IPS-18a (cell line): ENCODE measurements around the gene NMNAT2.

Experiments
- H3K27ac ChIP-seq: one replicate; pipeline ENCODE4 v1.5.1; 2013; ENCODE audit warnings: low read length
- H3K27me3 ChIP-seq: one replicate; pipeline ENCODE4 v1.6.1; 2013; ENCODE audit warnings: mild to moderate bottlenecking, low read length; ENCODE audit not compliant: control insufficient read depth, insufficient read depth
- H3K36me3 ChIP-seq: one replicate; pipeline ENCODE4 v1.6.1; 2013; ENCODE audit warnings: low read depth, low read length; ENCODE audit not compliant: control insufficient read depth
- H3K4me1 ChIP-seq: one replicate; pipeline ENCODE4 v1.6.1; 2013; ENCODE audit warnings: low read depth, low read length; ENCODE audit not compliant: control insufficient read depth
- H3K4me3 ChIP-seq: one replicate; pipeline ENCODE4 v1.5.1; 2013; ENCODE audit warnings: low read length
- H3K9ac ChIP-seq: one replicate; pipeline ENCODE4 v1.6.1; 2013; ENCODE audit warnings: mild to moderate bottlenecking, low read length, moderate library complexity
- H3K9me3 ChIP-seq: one replicate; pipeline ENCODE4 v1.6.1; 2013; ENCODE audit warnings: low read depth, low read length; ENCODE audit not compliant: control insufficient read depth

NMNAT2 gene

DNA sequence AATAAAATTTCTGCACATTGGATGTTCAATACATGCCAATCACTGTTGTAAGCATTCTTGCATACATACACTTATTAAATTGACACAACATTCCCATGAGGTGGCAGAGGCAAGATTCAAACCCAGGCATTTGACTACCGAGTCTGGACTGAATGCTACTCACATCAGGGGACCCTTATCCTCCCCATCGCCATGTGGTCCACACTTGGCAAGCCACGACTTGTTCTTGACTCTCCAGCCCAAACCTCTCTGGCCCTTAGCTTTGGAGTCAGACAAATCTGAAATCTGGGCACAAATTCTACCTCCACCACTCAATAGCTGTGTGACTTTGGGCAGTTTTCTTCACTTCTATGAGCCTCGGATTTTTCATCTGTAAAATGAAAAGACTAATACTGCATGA is 57.1 kb downstream of the NMNAT2 start:
- H3K9ac ChIP-seq, result no peak overlapping the region
- H3K36me3 ChIP-seq, result no peaks in the 10 kb centered on the region
- H3K27ac ChIP-seq, result no peak overlapping the region
- H3K4me3 ChIP-seq, result no peak overlapping the region
- H3K27me3 ChIP-seq, result no peaks in the 10 kb centered on the region
- H3K9me3 ChIP-seq, result no peaks in the 10 kb centered on the region
- no peaks in the 10 kb centered on the region for H3K4me1 ChIP-seq

DNA sequence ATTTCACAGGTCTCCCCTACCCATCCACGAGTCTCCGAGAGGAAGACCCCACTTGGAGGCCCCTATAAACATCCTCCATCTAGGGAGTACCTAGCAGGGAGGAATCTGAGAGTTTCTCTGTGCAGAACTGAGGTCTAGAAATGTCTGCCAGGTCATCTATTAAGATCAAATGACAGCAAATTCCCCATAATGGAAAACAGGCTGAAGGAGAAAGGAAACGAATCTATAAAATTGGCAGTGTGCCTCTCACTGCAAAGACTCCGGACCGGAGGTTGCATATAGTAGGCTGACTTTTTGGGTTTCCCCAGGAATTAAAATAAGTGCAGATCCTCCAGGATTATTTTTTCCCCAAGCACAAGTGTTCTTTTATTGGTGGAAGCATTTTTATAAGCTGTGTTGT is 57.7 kb downstream of the NMNAT2 start:
- Histone ChIP-seq H3K36me3 (no peaks in the 10 kb centered on the region), H3K4me1 (no peaks in the 10 kb centered on the region), H3K9ac (no peak overlapping the region), H3K27ac (no peak overlapping the region), H3K27me3 (no peaks in the 10 kb centered on the region), H3K9me3 (no peaks in the 10 kb centered on the region), H3K4me3 (no peak overlapping the region)

- H3K4me3 ChIP-seq, result no peak overlapping the region
- no peak overlapping the region for H3K27ac ChIP-seq
- H3K4me1 ChIP-seq, result peaks cover 9% of the 10 kb centered on the region
- no peak overlapping the region for H3K9ac ChIP-seq
- no peaks in the 10 kb centered on the region for H3K27me3 ChIP-seq
- H3K9me3 ChIP-seq, result no peaks in the 10 kb centered on the region
- H3K36me3 ChIP-seq, result no peaks in the 10 kb centered on the region
Observed at GRCh38 chr1:183356534-183357182, 61.5 kb downstream of the NMNAT2 start.

GRCh38 chr1:183355797-183356196 is 62.4 kb downstream of the NMNAT2 start:
- no peaks in the 10 kb centered on the region for H3K9me3 ChIP-seq
- H3K36me3 ChIP-seq, result no peaks in the 10 kb centered on the region
- no peak overlapping the region for H3K27ac ChIP-seq
- no peak overlapping the region for H3K9ac ChIP-seq
- no peaks in the 10 kb centered on the region for H3K27me3 ChIP-seq
- H3K4me1 ChIP-seq, result peaks cover 9% of the 10 kb centered on the region
- no peak overlapping the region for H3K4me3 ChIP-seq

DNA sequence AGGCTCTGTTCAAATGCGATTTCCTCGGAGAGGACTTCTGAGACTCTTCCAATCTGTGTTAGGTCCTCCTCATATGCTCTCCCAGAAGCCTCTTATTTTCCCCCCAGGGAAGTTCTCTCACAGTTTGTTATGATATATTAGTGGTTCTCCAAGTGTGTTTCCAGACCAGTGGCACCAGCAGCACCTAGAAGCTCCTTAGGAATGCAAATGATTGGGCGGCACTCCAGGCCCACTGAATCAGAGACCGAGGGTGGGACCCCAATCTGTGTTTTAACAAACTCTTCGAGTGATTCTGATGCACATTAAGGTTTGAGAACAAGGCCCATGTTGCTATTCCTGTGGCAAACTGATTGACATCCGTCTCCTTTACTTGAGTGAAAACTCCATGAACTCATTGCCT is 63.0 kb downstream of the NMNAT2 start:
- Histone ChIP-seq H3K4me3 (no peak overlapping the region), H3K4me1 (peaks cover 9% of the 10 kb centered on the region), H3K9me3 (no peaks in the 10 kb centered on the region), H3K9ac (no peak overlapping the region), H3K27me3 (no peaks in the 10 kb centered on the region), H3K27ac (no peak overlapping the region), H3K36me3 (no peaks in the 10 kb centered on the region)

GRCh38 chr1:183353597-183353996 is 64.6 kb downstream of the NMNAT2 start:
- H3K4me3 ChIP-seq, result no peak overlapping the region
- H3K9ac ChIP-seq, result no peak overlapping the region
- peaks cover 21% of the 10 kb centered on the region for H3K4me1 ChIP-seq

GRCh38 chr1:183349201-183349711 is 68.9 kb downstream of the NMNAT2 start:
- no peaks in the 10 kb centered on the region for H3K27me3 ChIP-seq
- H3K4me3 ChIP-seq, result no peak overlapping the region
- peaks cover 22% of the 10 kb centered on the region for H3K4me1 ChIP-seq
- H3K27ac ChIP-seq, result no peak overlapping the region
- H3K36me3 ChIP-seq, result no peaks in the 10 kb centered on the region
- no peaks in the 10 kb centered on the region for H3K9me3 ChIP-seq
- no peak overlapping the region for H3K9ac ChIP-seq

More at GRCh38 chr1:183353597-183353996, 64.6 kb downstream of the NMNAT2 start:
- Histone ChIP-seq H3K27me3 (no peaks in the 10 kb centered on the region), H3K36me3 (no peaks in the 10 kb centered on the region), H3K27ac (no peak overlapping the region), H3K9me3 (no peaks in the 10 kb centered on the region)

- H3K4me1 ChIP-seq, result peaks cover 12% of the 10 kb centered on the region
- H3K9me3 ChIP-seq, result no peaks in the 10 kb centered on the region
- no peaks in the 10 kb centered on the region for H3K27me3 ChIP-seq
- H3K4me3 ChIP-seq, result no peak overlapping the region
- H3K9ac ChIP-seq, result no peak overlapping the region
- H3K36me3 ChIP-seq, result no peaks in the 10 kb centered on the region
- H3K27ac ChIP-seq, result no peak overlapping the region
Observed at GRCh38 chr1:183346276-183346732, 71.9 kb downstream of the NMNAT2 start.

DNA sequence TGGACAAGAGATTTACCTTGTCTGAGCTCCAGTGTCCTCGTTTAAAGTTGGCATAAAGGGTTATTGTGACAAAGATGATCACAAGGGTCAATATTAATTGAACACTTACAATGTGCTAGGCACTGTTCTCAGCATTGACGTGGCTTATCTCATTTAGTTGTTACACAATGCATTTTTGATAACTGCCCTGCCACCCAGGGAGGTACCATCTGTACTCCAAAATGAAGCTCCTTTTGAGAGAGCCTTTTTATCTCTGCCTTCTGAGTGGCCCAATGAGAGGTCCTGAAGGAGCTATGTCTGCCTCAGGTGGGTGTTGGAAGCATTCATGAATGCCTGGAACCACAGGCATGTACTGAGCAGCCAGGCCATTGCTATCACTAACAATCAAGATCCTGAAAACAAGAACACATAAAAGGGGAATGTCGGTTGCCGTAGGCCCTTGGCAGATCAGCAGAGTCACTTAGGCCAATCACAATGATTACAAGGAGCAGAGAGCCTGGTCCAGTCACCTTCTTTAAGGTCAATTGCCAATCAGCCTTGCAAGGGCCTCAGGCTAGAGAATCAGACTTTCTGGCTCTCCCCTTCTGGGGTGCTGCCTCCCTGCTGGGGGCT is 78.5 kb downstream of the NMNAT2 start:
- Histone ChIP-seq H3K9ac (no peak overlapping the region), H3K36me3 (no peaks in the 10 kb centered on the region), H3K27ac (no peak overlapping the region), H3K27me3 (no peaks in the 10 kb centered on the region), H3K9me3 (no peaks in the 10 kb centered on the region), H3K4me1 (no peaks in the 10 kb centered on the region), H3K4me3 (no peak overlapping the region)

DNA sequence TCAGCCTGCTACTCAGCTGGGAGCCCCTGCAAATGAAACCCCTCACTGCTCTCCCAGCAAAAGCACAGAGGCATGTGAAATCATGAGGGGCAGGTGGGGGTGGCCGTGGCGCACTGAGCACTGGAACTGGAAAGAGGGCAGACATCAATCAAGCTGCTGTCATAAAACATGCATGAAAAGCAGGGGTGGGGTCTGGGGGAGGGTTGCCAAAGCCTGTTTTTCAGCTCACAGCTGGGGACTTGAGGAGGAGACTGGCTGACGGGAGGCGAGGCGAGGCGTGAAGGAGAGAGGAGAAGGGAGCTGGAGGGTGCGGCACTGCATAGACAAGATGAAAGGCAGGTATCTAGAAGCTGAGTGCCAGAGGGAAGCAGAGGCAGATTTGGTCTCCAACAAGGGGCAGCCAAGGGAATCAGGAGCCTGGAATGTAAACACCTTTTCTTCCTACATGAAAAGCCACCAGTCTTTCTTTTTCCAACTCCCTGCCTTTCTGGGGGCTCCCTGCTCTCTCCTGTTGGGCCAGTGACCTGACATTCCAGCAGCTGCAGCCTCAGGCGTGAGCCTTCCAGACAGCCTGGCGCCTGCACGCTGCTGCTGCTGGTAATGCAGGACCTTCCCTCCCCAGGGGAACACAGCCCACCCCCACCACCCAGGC is 87.0 kb downstream of the NMNAT2 start:
- no peaks in the 10 kb centered on the region for H3K9me3 ChIP-seq
- H3K27me3 ChIP-seq, result no peaks in the 10 kb centered on the region
- no peak overlapping the region for H3K9ac ChIP-seq
- peaks cover 22% of the 10 kb centered on the region for H3K4me1 ChIP-seq
- H3K36me3 ChIP-seq, result no peaks in the 10 kb centered on the region
- H3K4me3 ChIP-seq, result no peak overlapping the region
- no peak overlapping the region for H3K27ac ChIP-seq

- no peaks in the 10 kb centered on the region for H3K27me3 ChIP-seq
- H3K27ac ChIP-seq, result no peak overlapping the region
- H3K4me3 ChIP-seq, result no peak overlapping the region
Observed at GRCh38 chr1:183330335-183330734, 87.8 kb downstream of the NMNAT2 start.

More at GRCh38 chr1:183330335-183330734, 87.8 kb downstream of the NMNAT2 start:
- Histone ChIP-seq H3K4me1 (peaks cover 22% of the 10 kb centered on the region), H3K9ac (no peak overlapping the region), H3K36me3 (no peaks in the 10 kb centered on the region), H3K9me3 (no peaks in the 10 kb centered on the region)
